Smooth muscle cell (in vitro differentiated cells): ENCODE data around the gene PCP4. TPM values are rescaled to one million over a fixed set of nuclear protein-coding genes. Genes with fewer than 3 reads are reported as not detected.

ENCODE experiments used
- DNase-seq: peaks from one replicate; lab custom pipeline; 2025; ENCODE audit not compliant: unreplicated experiment; lab: John Stamatoyannopoulos, UW
- H2AFZ ChIP-seq: fragments of 200-600 bp; sonication (generic); 2 replicates; pipeline ENCODE4 v1.6.0; 2016; ENCODE audit warnings: antibody characterized with exemption, low read depth, mild to moderate bottlenecking
- H3F3A ChIP-seq: fragments of 200-600 bp; sonication (generic); 2 replicates; pipeline ENCODE4 v1.6.0; 2017; ENCODE audit warnings: antibody characterized with exemption, low read depth
- H3K27ac ChIP-seq: fragments of 200-600 bp; sonication (generic); 2 replicates; pipeline ENCODE4 v1.5.1; 2016; ENCODE audit warnings: low read depth, mild to moderate bottlenecking
- H3K27me3 ChIP-seq: fragments of 200-600 bp; sonication (generic); 2 replicates; pipeline ENCODE4 v1.6.1; 2016; ENCODE audit warnings: low read depth, mild to moderate bottlenecking
- H3K36me3 ChIP-seq: fragments of 200-600 bp; sonication (generic); 2 replicates; pipeline ENCODE4 v1.5.1; 2016; ENCODE audit warnings: low read depth
- H3K4me1 ChIP-seq: fragments of 200-600 bp; sonication (generic); 2 replicates; pipeline ENCODE4 v1.5.1; 2016; ENCODE audit warnings: low read depth
- H3K4me2 ChIP-seq: fragments of 200-600 bp; sonication (generic); 2 replicates; pipeline ENCODE4 v1.6.0; 2016; ENCODE audit warnings: mild to moderate bottlenecking
- H3K4me3 ChIP-seq: fragments of 200-600 bp; sonication (generic); 2 replicates; pipeline ENCODE4 v1.5.1; 2016; ENCODE audit warnings: mild to moderate bottlenecking
- H3K79me2 ChIP-seq: fragments of 200-600 bp; sonication (generic); 2 replicates; pipeline ENCODE4 v1.6.0; 2016; ENCODE audit warnings: low read depth, mild to moderate bottlenecking
- H3K9ac ChIP-seq: fragments of 200-600 bp; sonication (generic); 2 replicates; pipeline ENCODE4 v1.6.0; 2016; ENCODE audit warnings: low read depth
- H3K9me3 ChIP-seq: fragments of 200-600 bp; sonication (generic); replicated peaks from 2 replicates; pipeline ENCODE4 v1.5.1; 2016; ENCODE audit warnings: low read depth
- H4K20me1 ChIP-seq: fragments of 200-600 bp; sonication (generic); 2 replicates; pipeline ENCODE4 v1.6.0; 2016; ENCODE audit warnings: low read depth
- WGBS: methylation state at CpG from one replicate; pipeline ENCODE4 v1.1.7; 2016; ENCODE audit warnings: low lambda C conversion rate; 5-methylcytosine and 5-hydroxymethylcytosine counted together
- polyA plus RNA-seq: library from polyadenylated mRNA; unstranded; fragments of >200 nt; fragmentation: Nextera tagmentation; extraction: Ambion mirVana; gene quantifications from 2 replicates; pipeline ENCODE4 v1.2.1, GENCODE V29; 2016
- total RNA-seq: library from RNA; depleted of rRNA; stranded (reverse); fragments of >200 nt; gene quantifications from 2 replicates; pipeline ENCODE4 v1.2.3, GENCODE V29; 2014
- TF ChIP-seq, protein P1 (sequence below): fragments of 200-600 bp; sonication (generic); IDR thresholded peaks from 2 replicates; pipeline ENCODE4 v1.5.1; 2017; ENCODE audit warnings: borderline replicate concordance, mild to moderate bottlenecking, antibody characterized with exemption; ENCODE audit not compliant: insufficient read depth, poor library complexity, severe bottlenecking

The PCP4 gene
- total and polyA plus RNA-seq, 2 experiments from 2014 or later = not detected

DNA sequence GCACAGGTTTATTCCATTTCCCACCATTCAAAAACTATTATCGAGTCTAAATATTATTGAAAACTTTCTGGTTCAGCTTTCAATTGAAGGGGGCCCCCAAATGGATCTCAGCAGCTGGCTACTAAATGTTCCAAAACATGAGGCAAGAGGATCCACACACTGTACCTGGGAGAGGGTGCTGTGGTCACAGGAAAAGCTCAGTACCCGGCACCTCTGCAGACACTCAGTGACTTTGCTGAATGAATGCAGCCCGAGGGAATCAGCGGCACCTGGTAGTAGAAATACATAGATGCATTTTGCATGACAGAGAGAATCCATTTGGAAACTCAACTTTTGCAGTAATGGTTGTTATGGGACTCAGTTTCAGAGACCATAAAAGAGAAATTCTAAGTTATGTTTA lies 89.3 kb downstream of the PCP4 start:
- no peak overlapping the region for H3K4me3 ChIP-seq
- peaks cover 16% of the 10 kb centered on the region for H3K4me1 ChIP-seq
- H3K79me2 ChIP-seq = no peaks in the 10 kb centered on the region
- no peaks in the 10 kb centered on the region for H3F3A ChIP-seq
- H3K27ac ChIP-seq = no peak overlapping the region
- no peak overlapping the region for H3K4me2 ChIP-seq
- peaks cover 6% of the 10 kb centered on the region for H3K9me3 ChIP-seq
- 88% methylated on average over 4 of the region's 4 CpGs for WGBS
- H2AFZ ChIP-seq = no peak overlapping the region
- H3K9ac ChIP-seq = no peak overlapping the region
- TF ChIP-seq, protein P1, sequence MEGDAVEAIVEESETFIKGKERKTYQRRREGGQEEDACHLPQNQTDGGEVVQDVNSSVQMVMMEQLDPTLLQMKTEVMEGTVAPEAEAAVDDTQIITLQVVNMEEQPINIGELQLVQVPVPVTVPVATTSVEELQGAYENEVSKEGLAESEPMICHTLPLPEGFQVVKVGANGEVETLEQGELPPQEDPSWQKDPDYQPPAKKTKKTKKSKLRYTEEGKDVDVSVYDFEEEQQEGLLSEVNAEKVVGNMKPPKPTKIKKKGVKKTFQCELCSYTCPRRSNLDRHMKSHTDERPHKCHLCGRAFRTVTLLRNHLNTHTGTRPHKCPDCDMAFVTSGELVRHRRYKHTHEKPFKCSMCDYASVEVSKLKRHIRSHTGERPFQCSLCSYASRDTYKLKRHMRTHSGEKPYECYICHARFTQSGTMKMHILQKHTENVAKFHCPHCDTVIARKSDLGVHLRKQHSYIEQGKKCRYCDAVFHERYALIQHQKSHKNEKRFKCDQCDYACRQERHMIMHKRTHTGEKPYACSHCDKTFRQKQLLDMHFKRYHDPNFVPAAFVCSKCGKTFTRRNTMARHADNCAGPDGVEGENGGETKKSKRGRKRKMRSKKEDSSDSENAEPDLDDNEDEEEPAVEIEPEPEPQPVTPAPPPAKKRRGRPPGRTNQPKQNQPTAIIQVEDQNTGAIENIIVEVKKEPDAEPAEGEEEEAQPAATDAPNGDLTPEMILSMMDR = no peak
- DNase-seq = no peak
- H3K27me3 ChIP-seq = peaks cover 3% of the 10 kb centered on the region
- H3K36me3 ChIP-seq = no peaks in the 10 kb centered on the region
- no peaks in the 10 kb centered on the region for H4K20me1 ChIP-seq

DNA sequence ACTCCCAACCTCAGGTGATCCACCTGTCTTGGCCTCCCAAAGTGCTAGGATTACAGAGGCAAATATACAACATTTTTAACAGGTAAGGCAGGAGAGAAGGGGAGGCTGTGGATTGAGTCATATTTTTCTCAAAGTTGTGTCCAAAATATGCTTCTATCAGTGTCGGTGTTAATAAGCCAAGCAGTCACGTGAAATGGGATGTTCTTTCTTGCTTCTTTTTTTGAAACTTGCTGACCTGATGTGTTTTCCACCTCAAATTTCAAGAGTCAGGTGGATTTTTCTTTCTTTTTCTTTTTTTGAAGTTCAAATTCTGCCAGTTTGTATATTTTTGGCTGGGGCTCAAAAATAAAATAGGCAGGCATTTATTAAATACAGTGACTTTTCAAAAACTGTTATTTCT lies 91.5 kb downstream of the PCP4 start:
- Histone ChIP-seq H2AFZ (no peak overlapping the region), H3K27me3 (no peaks in the 10 kb centered on the region), H3K4me1 (no peaks in the 10 kb centered on the region), H4K20me1 (no peaks in the 10 kb centered on the region), H3K9me3 (peaks cover 6% of the 10 kb centered on the region), H3K4me3 (no peak overlapping the region), H3F3A (no peaks in the 10 kb centered on the region), H3K36me3 (no peaks in the 10 kb centered on the region), H3K9ac (no peak overlapping the region), H3K27ac (no peak overlapping the region), H3K79me2 (no peaks in the 10 kb centered on the region), H3K4me2 (no peak overlapping the region)
- DNase-seq = no peak
- 97% methylated on average over 2 of the region's 2 CpGs for WGBS
- TF ChIP-seq, protein P1 = no peak

DNA sequence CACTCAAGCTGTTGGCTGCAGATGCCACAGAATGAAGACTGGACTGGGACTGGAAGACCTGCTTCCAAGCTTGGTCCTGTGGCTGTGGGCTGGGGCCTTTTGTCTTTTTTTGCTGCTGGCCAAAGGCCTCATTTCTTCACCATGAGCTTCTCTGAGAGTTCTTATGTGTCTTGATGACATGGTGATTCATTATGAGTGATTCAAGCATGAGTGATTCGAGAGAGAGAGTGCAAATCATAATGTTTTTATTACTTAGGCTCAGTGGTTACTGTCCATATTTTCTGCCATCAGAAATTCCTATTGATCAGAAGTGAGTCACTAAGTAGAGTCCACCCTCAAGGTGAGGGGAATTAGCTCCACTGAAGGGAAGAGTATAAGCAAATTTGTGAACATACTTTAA lies 94.0 kb downstream of the PCP4 start:
- TF ChIP-seq, protein P1 = no peak
- Histone ChIP-seq H3K4me3 (no peak overlapping the region), H3K9me3 (peaks cover 6% of the 10 kb centered on the region), H3K27me3 (no peaks in the 10 kb centered on the region), H3K4me1 (no peaks in the 10 kb centered on the region), H3K4me2 (no peak overlapping the region), H3K9ac (no peak overlapping the region), H3K27ac (no peak overlapping the region), H3K36me3 (no peaks in the 10 kb centered on the region), H4K20me1 (no peaks in the 10 kb centered on the region), H2AFZ (no peak overlapping the region), H3K79me2 (no peaks in the 10 kb centered on the region), H3F3A (no peaks in the 10 kb centered on the region)
- DNase-seq = no peak
- 63% methylated on average over 1 of the region's 1 CpG for WGBS

DNA sequence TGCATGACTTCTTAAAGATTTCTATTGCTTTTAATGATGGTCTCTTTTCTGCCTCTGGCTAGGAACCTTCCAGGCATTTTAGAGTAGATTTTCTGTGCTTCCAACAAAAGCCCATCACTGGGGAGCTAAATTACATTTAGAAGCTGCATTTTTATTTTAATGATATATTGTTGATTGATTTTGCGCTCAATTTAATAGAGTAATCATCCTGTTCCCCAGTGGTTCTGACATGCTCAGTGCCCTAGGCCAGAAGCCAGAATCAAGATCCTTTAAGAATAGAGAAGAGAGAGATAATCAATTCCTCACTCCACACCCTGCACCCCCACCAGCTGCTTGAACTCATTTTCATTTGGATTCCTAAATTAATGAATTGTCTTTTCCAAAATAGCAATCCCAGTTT lies 97.8 kb downstream of the PCP4 start:
- Histone ChIP-seq H3K79me2 (no peaks in the 10 kb centered on the region), H3K36me3 (no peaks in the 10 kb centered on the region), H3F3A (no peaks in the 10 kb centered on the region), H3K27ac (no peak overlapping the region), H2AFZ (no peak overlapping the region), H3K27me3 (no peaks in the 10 kb centered on the region), H3K9ac (no peak overlapping the region), H3K9me3 (no peaks in the 10 kb centered on the region), H3K4me2 (no peak overlapping the region), H3K4me1 (no peaks in the 10 kb centered on the region), H3K4me3 (no peak overlapping the region), H4K20me1 (no peaks in the 10 kb centered on the region)
- no peak for DNase-seq
- 96% methylated on average over 1 of the region's 1 CpG for WGBS
- TF ChIP-seq, protein P1 = no peak
